ENCODE data around the gene RPL23. TPM values are rescaled to one million over a fixed set of nuclear protein-coding genes. Genes with fewer than 3 reads are reported as not detected.

RPL23 gene
- total and polyA plus RNA-seq, 10 of the 15 experiments (the other 5 are each of a cell fraction or from before 2014, with no cell fraction given): 2,200 to 4,821 (median 3,043) TPM

- TF ChIP-seq ZSCAN29 (IDR thresholded peaks at IDR 0.05): peak; percentile 91
- TF ChIP-seq LARP7 (IDR thresholded peaks at IDR 0.05): 0 out of 2 replicates have a peak, but pooled peaks have one; percentile 28
These were observed 13.9 kb upstream of the RPL23 start (continued) for GRCh38 chr17:38867179-38867967.

- 52% methylated on average over 8 of the region's 11 CpGs for whole genome bisulfite sequencing (ENCODE audit: insufficient coverage, insufficient replicate concordance, low lambda C conversion rate, missing lambda C conversion rate)
- DNase-seq (ENCODE audit: low read depth, low spot score) (no peak), FAIRE-seq (no peak), ATAC-seq (no peak)
- BruUV-seq (replicated peaks): no TSS peak
- in situ Hi-C loops (cut with MboI): no loop called here
- Histone ChIP-seq H3K4me1 (ENCODE audit: control insufficient read depth, insufficient read depth, low read length) (peaks cover 15% of the 10 kb centered on the region), H3K27me3 (replicated peaks in 1 of 2; ENCODE audit: control insufficient read depth in 2 of 2, insufficient read depth in 2 of 2, low read length in 1 of 2) (no peaks in the 10 kb centered on the region), H4K20me1 (ENCODE audit: control insufficient read depth, insufficient read depth) (no peaks in the 10 kb centered on the region), H3K9ac (ENCODE audit: control insufficient read depth, insufficient read depth, low read length) (no peak overlapping the region), H3K27ac (ENCODE audit: control insufficient read depth, insufficient read depth) (no peak overlapping the region), H3K4me2 (ENCODE audit: control insufficient read depth, insufficient read depth) (no peak overlapping the region), H3K79me2 (ENCODE audit: control insufficient read depth, insufficient read depth, low read length) (no peaks in the 10 kb centered on the region), H3K9me3 (replicated peaks; ENCODE audit: control insufficient read depth, insufficient read depth, low read length) (no peaks in the 10 kb centered on the region), H3K4me3 (no peak overlapping the region), H3K36me3 (ENCODE audit: control insufficient read depth in 2 of 2, insufficient read depth in 2 of 2, low read length in 1 of 2) (no peaks in the 10 kb centered on the region), H2AFZ (ENCODE audit: control insufficient read depth, low read depth, low read length) (no peak overlapping the region; the same call in 1 of the 2 replicates)
- ChIA-PET RAD21 (ENCODE audit: unreplicated experiment) (interaction anchor here (0.7 to 2.5 kb wide), 2 partner anchors 11 to 66 kb away, joined by 3 to 10 read pairs; partner anchors contain the start of gene RPL23), CTCF (interaction anchor here (0.6 to 1.2 kb wide), 3 partner anchors 34 to 118 kb away, joined by 3 to 4 read pairs (median 4); no protein-coding TSS in a partner anchor), POLR2A (interaction anchor here (0.7 kb wide), 1 partner anchor 45 kb away, joined by 4 read pairs; no protein-coding TSS in a partner anchor), SMC1A (ENCODE audit: uncharacterized antibody, unreplicated experiment) (interaction anchor here (0.6 kb wide), 1 partner anchor 19 kb away, joined by 3 read pairs; no protein-coding TSS in a partner anchor)
- TF ChIP-seq RBBP5 (conservative IDR thresholded peaks at IDR 0.05) (no peak), SMARCA5 (IDR thresholded peaks at IDR 0.05) (no peak), USF2 (IDR thresholded peaks at IDR 0.05; ENCODE audit: borderline replicate concordance, low read depth, low read length) (no peak), E2F8 (IDR thresholded peaks at IDR 0.05; ENCODE audit: low read depth, partially characterized antibody) (no peak), CTCF (IDR thresholded peaks at IDR 0.05 in 2 of 3, conservative IDR thresholded peaks at IDR 0.05 in 1 of 3; ENCODE audit: control insufficient read depth in 2 of 3, extremely low read depth in 1 of 3, insufficient read depth in 1 of 3, low read depth in 3 of 3, low read length in 3 of 3) (peak in 2 of 3 experiments; percentile 21 to 38; a peak in 2 of 6 replicates)
- intact Hi-C loops (cut with micrococcal nuclease; ENCODE audit: unreplicated experiment): loop anchor here (5.0 to 10.0 kb wide), 2 partner anchors 190 to 287 kb away; partner anchors contain the start of genes EPOP and PLXDC1
These were observed 11.3 kb upstream of the RPL23 start for GRCh38 chr17:38864636-38865398.

All from GM12878 (cell line).